Adrenal gland (tissue), 12 donors: Measurements from ENCODE around the gene TBX4. TPM values are rescaled to one million over a fixed set of nuclear protein-coding genes. Genes with fewer than 3 reads are reported as not detected.
A peak's percentile ranks its signal among the peaks of the same experiment; 100 is the strongest.

ENCODE experiments used
- DNase-seq, 7 donors: peaks; one replicate each; pipeline ENCODE4 v3.0.0-alpha.2; 2019 to 2020
- H3K27ac ChIP-seq, 5 donors: fragments of 200-600 bp; sonication (generic) in 4 of 5; 1 replicate in 3 of 5; 2 replicates in 2 of 5; pipeline versions ENCODE4 v1.5.1 to v1.8.0; 2016 to 2020; ENCODE audit warnings: mild to moderate bottlenecking in 1 of 5
- H3K27me3 ChIP-seq: fragments of 200-600 bp; 2 replicates; pipeline ENCODE4 v1.8.0; 2021
- H3K36me3 ChIP-seq, 2 donors: fragments of 200-600 bp; replicated peaks in 1 of 2; 1 replicate in 1 of 2; 2 replicates in 1 of 2; pipeline versions ENCODE4 v1.5.1 to v1.8.0; 2018 to 2022
- H3K4me1 ChIP-seq, 2 donors: fragments of 200-600 bp; replicated peaks in 1 of 2; 1 replicate in 1 of 2; 2 replicates in 1 of 2; pipeline versions ENCODE4 v1.5.1 to v1.8.0; 2018 to 2021
- H3K4me3 ChIP-seq, 4 donors: fragments of 200-600 bp; sonication (generic) in 3 of 4; one replicate each; pipeline ENCODE4 v1.5.1; 2016 to 2018
- H3K9me3 ChIP-seq, 3 donors: fragments of 200-600 bp; sonication (generic) in 1 of 3; replicated peaks in 1 of 3; 1 replicate in 2 of 3; 2 replicates in 1 of 3; pipeline versions ENCODE4 v1.5.1 to v1.8.0; 2016 to 2021
- CTCF ChIP-seq, 6 experiments: fragments of 450-650 bp in 4 of 6; fragments of 200-600 bp in 2 of 6; sonication (generic) in 1 of 6; IDR thresholded peaks; 1 replicate in 5 of 6; 2 replicates in 1 of 6; pipeline versions ENCODE4 v1.5.1 to v1.8.0; 2016 to 2021; ENCODE audit warnings: antibody characterized with exemption in 6 of 6, mild to moderate bottlenecking in 2 of 6, moderate library complexity in 1 of 6
- POLR2A ChIP-seq, 2 donors: fragments of 450-650 bp; IDR thresholded peaks; one replicate each; pipeline ENCODE4 v1.6.1; 2017; ENCODE audit warnings: antibody characterized with exemption in 2 of 2, mild to moderate bottlenecking in 2 of 2, moderate library complexity in 1 of 2
- WGBS, 4 donors: extraction: QIAGEN DNeasy Blood & Tissue Kit in 2 of 4; methylation state at CpG; one replicate each; pipeline versions ENCODE4 v1.1.5 to v1.1.7; 2013 to 2017; 5-methylcytosine and 5-hydroxymethylcytosine counted together
- intact Hi-C, 2 donors: fragments of 100-400 bp; cut with DNase I; formaldehyde crosslinking; loops; one replicate each; pipeline versions ENCODE4 v1.14.1 to v1.15.0; 2022 to 2023
- polyA plus RNA-seq, 3 donors: library from polyadenylated mRNA; stranded (reverse); fragments of 200-250 nt in 2 of 3; fragments of 350-450 nt in 1 of 3; fragmentation: Illumina TruSeq in 1 of 3; extraction: RNeasy Lipid Tissue Mini Kit (QIAGEN cat#74804) in 1 of 3; gene quantifications; one replicate each; pipeline ENCODE4 v1.2.3, GENCODE V29; 2013 to 2014
- total RNA-seq, 9 donors: library from RNA; depleted of rRNA in 4 of 9; stranded (reverse); fragments of >200 nt in 4 of 9; fragments of 120-200 nt in 1 of 9; fragmentation: NEBNext Ultra II Directional in 1 of 9; extraction: Animal tissue kit (Norgen Biotek cat#: 25700) in 1 of 9; gene quantifications; one replicate each; pipeline versions ENCODE4 v1.1.0 to v1.2.4, GENCODE V29; 2013 to 2023
- donor health status: healthy with polysubstance abuse.
- donor health status: Bipolar disorder and iron deficiency.
- donor health status: DM: yes; HTN: yes; CAD: no.
- donor health status: DM: no; HTN: no; CAD: no.
- donor health status: DM: no; HTN: no; CAD: no.
- donor health status: DM: yes; HTN: yes; CAD: no.

Gene TBX4
- total and polyA plus RNA-seq, 12 donors, result 0.03 to 0.54 (median 0.21) TPM; not detected in 8

- WGBS, 4 donors, result 67 to 85% (median 77%) methylated on average over 23 of the region's 23 CpGs
- peaks cover 0 to 9% of the 10 kb centered on the region in 2 donors for H3K4me1 ChIP-seq
- peak in 6 of 7 donors; percentile 77 to 89 (median 82) for DNase-seq
- H3K27me3 ChIP-seq, result no peaks in the 10 kb centered on the region
- H3K4me3 ChIP-seq, result no peak overlapping the region
- H3K36me3 ChIP-seq, result no peaks in the 10 kb centered on the region
- TF ChIP-seq CTCF (IDR thresholded peaks at IDR 0.05), result no peak
- TF ChIP-seq POLR2A (IDR thresholded peaks at IDR 0.05), result no peak
- intact Hi-C loops, result no loop called here
- no peaks in the 10 kb centered on the region for H3K9me3 ChIP-seq
- peak overlapping the region in 2 of 5 donors; percentile 69 to 79 for H3K27ac ChIP-seq
These were observed 43.1 kb downstream of the TBX4 start for GRCh38 chr17:61495161-61495857.

- Histone ChIP-seq H3K4me3 (no peak overlapping the region), H3K36me3 (no peaks in the 10 kb centered on the region), H3K4me1 (peaks cover 0 to 9% of the 10 kb centered on the region in 2 donors), H3K27ac (no peak overlapping the region), H3K27me3 (peaks cover 2% of the 10 kb centered on the region), H3K9me3 (no peaks in the 10 kb centered on the region)
- 82 to 85% (median 84%) methylated on average over 12 of the region's 12 CpGs for WGBS, 4 donors
- intact Hi-C loops, result no loop called here
- TF ChIP-seq POLR2A (IDR thresholded peaks at IDR 0.05) (no peak), CTCF (IDR thresholded peaks at IDR 0.05) (no peak)
- DNase-seq, result no peak
These were observed 44.1 kb downstream of the TBX4 start for GRCh38 chr17:61496174-61496956.

- WGBS, 4 donors, result 71 to 88% (median 83%) methylated on average over 9 of the region's 9 CpGs
- Histone ChIP-seq H3K9me3 (no peaks in the 10 kb centered on the region), H3K4me1 (peaks cover 0 to 9% of the 10 kb centered on the region in 2 donors), H3K27me3 (peaks cover 5% of the 10 kb centered on the region), H3K27ac (no peak overlapping the region), H3K36me3 (no peaks in the 10 kb centered on the region), H3K4me3 (no peak overlapping the region)
- intact Hi-C loops, result no loop called here
- TF ChIP-seq POLR2A (IDR thresholded peaks at IDR 0.05), result no peak
- no peak for TF ChIP-seq CTCF (IDR thresholded peaks at IDR 0.05)
- DNase-seq, result no peak
These were observed 44.9 kb downstream of the TBX4 start for GRCh38 chr17:61496957-61497653.
